HFFc6 (cell line): ENCODE results near the gene CDK6. TPM values are rescaled to one million over a fixed set of nuclear protein-coding genes. Genes with fewer than 3 reads are reported as not detected.

ENCODE experiments used
- DNase-seq: peaks from one replicate; pipeline ENCODE4 v3.0.0-alpha.2; 2018
- H3K27ac Mint-ChIP-seq: 2 replicates; pipeline ENCODE4 v1.8.0; 2020; ENCODE audit warnings: mild to moderate bottlenecking, mixed read lengths
- H3K27me3 Mint-ChIP-seq: 2 replicates; pipeline ENCODE4 v1.8.0; 2021; ENCODE audit warnings: mild to moderate bottlenecking, moderate library complexity, mixed read lengths; ENCODE audit not compliant: insufficient read depth
- H3K36me3 Mint-ChIP-seq: 2 replicates; pipeline ENCODE4 v1.8.0; 2021; ENCODE audit warnings: low read depth, mixed read lengths
- H3K4me1 Mint-ChIP-seq: 2 replicates; pipeline ENCODE4 v1.8.0; 2020; ENCODE audit warnings: low read depth, mixed read lengths
- H3K4me3 Mint-ChIP-seq: 2 replicates; pipeline ENCODE4 v1.8.0; 2020; ENCODE audit warnings: mild to moderate bottlenecking, moderate library complexity, mixed read lengths
- H3K9me3 Mint-ChIP-seq: 2 replicates; pipeline ENCODE4 v1.8.0; 2020; ENCODE audit warnings: mild to moderate bottlenecking, mixed read lengths
- total RNA-seq, 6 experiments: library from RNA; stranded (reverse); fragmentation: NEBNext Ultra II Directional; extraction: Animal tissue kit (Norgen Biotek cat#: 25700); gene quantifications; 2 replicates in 1 of 6; 3 replicates in 5 of 6; pipeline ENCODE4 v1.2.3, GENCODE V29; 2021
- TF ChIP-seq, protein P1 (sequence below): fragments of 200-600 bp; sonication (generic); IDR thresholded peaks from 2 replicates; pipeline ENCODE4 v1.5.0; 2021; ENCODE audit warnings: antibody characterized with exemption, mild to moderate bottlenecking

CDK6 gene
- total RNA-seq, 6 experiments from 2014 or later, result 54.5 to 90.0 (median 58.9) TPM

DNA sequence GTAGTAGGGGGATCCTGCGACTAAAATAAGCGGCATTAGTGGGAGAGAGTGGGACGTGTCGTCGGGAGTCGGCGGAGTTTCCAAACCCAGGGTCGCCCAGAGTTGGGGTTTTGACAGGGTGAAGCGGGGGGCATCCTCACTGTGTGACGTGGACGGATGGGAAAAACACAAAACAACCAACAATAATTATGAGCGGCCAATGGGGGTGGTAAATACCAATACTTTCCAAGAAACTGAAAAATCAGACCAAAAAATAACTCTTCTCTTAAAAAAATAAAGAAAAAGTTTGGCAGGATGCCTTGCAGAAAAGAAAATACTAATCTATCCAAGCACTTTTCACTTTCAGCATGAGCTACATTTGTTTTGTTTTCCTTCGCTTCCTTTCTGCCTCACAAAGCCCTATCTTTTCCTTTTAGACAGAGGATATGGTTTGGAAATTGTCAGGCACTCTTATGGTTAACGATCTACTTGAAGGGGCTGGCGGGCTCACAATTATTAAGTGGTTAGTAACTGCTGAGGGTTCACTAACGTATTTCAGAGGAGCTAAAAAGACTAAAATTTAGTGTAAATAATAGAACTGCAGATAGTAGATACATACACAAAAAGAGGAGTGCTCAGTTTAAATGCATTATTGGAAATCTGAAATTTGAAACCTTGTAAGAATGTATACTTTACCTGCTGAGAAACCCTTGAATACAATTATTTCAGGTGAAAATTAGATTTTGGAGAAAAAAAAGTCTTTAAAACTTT is 802 bp upstream of the CDK6 start:
- H3K36me3 Mint-ChIP-seq, result peaks cover 26% of the 10 kb centered on the region
- peak overlapping the region; percentile 96 for H3K4me3 Mint-ChIP-seq
- peaks cover 28% of the 10 kb centered on the region for H3K4me1 Mint-ChIP-seq
- TF ChIP-seq, protein P1, sequence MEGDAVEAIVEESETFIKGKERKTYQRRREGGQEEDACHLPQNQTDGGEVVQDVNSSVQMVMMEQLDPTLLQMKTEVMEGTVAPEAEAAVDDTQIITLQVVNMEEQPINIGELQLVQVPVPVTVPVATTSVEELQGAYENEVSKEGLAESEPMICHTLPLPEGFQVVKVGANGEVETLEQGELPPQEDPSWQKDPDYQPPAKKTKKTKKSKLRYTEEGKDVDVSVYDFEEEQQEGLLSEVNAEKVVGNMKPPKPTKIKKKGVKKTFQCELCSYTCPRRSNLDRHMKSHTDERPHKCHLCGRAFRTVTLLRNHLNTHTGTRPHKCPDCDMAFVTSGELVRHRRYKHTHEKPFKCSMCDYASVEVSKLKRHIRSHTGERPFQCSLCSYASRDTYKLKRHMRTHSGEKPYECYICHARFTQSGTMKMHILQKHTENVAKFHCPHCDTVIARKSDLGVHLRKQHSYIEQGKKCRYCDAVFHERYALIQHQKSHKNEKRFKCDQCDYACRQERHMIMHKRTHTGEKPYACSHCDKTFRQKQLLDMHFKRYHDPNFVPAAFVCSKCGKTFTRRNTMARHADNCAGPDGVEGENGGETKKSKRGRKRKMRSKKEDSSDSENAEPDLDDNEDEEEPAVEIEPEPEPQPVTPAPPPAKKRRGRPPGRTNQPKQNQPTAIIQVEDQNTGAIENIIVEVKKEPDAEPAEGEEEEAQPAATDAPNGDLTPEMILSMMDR, result no peak
- peak; percentile 21 for DNase-seq
- no peaks in the 10 kb centered on the region; the same call in 1 of the 2 replicates for H3K27me3 Mint-ChIP-seq
- H3K9me3 Mint-ChIP-seq, result no peaks in the 10 kb centered on the region
- peak overlapping the region; percentile 98 for H3K27ac Mint-ChIP-seq

DNA sequence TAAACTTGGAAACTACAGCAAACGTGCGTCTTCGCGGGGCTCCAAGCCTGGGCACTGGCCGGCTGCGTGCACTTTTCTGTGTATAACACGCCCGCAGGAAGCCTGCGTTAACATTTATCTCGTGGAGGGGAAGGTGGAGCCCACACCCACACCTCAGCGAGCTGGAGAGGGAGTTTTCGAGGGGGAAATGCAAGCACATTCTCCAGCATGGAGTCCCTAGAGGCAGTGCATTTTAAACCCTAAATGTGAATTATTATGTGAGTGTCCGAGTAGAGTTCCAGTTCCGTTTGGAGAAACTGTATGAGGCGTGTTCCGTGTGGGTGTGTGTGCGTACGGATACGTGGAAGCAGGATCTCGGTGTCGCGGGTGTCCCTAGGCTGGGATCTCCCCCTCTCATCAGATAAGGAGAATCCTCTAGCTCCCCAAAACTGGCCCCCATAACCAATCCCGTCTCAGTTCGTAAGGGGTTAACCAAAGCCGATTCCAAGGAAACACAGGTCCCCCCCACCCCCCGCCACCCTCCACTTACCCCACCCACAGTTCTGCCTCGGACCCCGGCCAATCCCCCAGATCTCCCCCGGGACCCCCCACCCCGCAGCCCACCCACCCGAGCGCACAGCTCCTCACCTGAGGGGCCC is 403 bp downstream of the CDK6 start:
- Mint-ChIP-seq H3K9me3 (no peaks in the 10 kb centered on the region), H3K27me3 (no peaks in the 10 kb centered on the region; the same call in 1 of the 2 replicates), H3K4me1 (peaks cover 29% of the 10 kb centered on the region), H3K36me3 (peaks cover 31% of the 10 kb centered on the region), H3K27ac (peak overlapping the region; percentile 98), H3K4me3 (peak overlapping the region; percentile 96)
- TF ChIP-seq, protein P1, result no peak
- DNase-seq, result peak; percentile 25

DNA sequence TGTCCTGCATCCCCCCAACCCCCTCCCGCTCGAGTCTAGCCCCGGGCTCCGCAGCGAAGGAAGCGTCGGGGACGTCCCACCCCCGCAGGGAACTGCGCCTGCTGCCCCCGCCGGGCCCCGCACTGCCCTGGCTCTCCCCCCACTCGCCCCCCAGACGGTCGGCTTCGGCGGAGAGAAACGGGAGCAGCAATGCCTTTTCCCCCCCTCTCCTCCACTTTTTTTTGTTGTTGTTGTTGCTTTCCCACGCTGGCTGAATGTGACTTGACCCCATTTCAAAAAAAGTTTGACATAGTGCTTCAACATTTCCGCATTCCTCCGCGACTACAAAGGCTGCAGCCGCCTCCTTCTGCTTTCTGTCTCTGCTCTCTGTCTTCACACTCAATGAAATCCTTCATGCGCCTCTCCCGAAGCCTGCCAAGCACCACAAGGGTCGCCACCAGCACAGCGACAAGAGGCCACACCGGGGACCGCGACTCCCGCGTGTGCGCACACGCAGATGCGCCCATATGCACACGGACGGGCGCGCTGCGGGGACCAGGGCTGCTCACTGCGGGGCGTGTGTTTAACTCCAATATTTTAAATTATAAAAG is 1.0 kb downstream of the CDK6 start:
- TF ChIP-seq, protein P1, result no peak
- H3K27ac Mint-ChIP-seq, result peak overlapping the region; percentile 98
- H3K4me1 Mint-ChIP-seq, result peaks cover 32% of the 10 kb centered on the region
- peak overlapping the region; percentile 96 for H3K4me3 Mint-ChIP-seq
- peak; percentile 70 for DNase-seq
- no peaks in the 10 kb centered on the region; the same call in 1 of the 2 replicates for H3K27me3 Mint-ChIP-seq
- H3K36me3 Mint-ChIP-seq, result peaks cover 38% of the 10 kb centered on the region
- no peaks in the 10 kb centered on the region for H3K9me3 Mint-ChIP-seq

DNA sequence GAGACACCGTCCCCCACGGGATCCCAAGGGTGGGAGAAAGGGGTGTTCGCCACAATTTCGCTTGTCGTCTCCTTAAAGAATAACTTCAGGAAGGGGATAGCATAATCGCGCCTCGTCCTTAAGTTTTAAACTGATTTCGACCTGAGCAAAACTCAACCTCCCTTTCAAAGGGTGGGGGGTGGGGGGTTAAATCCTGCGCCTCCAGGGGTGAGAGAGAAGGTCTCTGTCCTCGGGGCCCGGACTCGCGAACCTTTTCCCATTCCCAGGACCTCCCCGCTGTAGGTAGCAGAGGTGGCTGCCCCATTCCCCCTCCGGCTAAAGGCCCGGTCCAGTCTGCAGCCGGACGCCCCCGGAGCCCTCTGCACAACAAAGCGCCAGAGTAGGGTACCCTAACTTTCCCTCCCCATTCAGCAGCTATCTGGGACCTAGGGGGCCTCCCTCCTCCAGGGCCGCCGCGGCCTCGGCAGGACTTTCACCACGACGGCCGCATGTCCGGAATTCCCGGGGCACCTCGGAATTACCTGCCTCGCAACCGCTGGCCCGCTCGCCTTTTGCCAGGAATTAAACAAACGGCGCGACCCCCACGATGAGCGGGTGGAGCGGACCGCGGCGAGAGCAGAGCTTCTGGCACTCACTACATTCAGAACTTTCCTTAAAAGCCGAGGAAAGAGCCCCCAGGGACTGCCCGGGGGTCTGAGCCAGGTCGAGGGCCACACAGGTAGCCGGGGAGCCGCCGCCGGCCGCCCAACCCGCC is 1.7 kb downstream of the CDK6 start:
- TF ChIP-seq, protein P1, result no peak
- Mint-ChIP-seq H3K27me3 (no peaks in the 10 kb centered on the region; the same call in 1 of the 2 replicates), H3K9me3 (no peaks in the 10 kb centered on the region), H3K27ac (peak overlapping the region; percentile 98), H3K36me3 (peaks cover 43% of the 10 kb centered on the region), H3K4me1 (peaks cover 38% of the 10 kb centered on the region), H3K4me3 (peak overlapping the region; percentile 96)
- DNase-seq, result no peak

DNA sequence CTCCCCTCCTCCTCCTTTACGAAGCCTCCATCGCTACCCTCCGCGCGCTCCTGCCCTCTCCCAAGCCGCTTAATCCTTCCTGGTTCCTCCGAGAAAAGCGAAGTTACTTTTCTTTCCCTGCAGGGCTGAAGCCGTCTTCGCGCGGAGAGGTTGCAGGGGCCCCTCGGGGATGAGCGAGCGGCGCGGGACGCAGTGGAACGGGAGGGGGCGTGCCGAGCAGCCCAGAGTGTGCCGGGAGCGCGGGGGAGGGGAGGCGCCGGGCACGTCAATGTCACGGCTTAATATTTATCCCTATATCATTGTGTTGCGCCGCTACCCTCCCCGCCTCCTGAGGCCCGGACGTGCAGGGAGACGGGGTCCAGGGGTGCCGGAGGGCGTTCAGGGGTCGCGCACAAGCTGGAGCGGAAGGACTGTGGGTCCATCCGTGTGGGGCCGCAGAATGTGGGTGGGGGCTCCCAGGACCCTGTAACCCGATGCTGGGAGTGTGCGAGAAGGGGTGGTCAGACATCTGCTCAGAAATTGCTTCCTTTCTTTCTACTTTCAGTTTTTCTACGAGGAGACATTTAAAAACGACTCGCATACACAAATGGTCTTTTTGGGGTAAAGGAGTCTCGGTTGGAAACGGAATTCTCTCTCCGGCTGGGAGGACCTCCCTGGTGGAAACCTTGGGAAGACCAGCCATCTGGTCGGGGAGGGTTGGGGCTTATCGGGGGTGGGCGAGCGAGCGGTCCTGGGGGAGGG is 2.4 kb downstream of the CDK6 start:
- Mint-ChIP-seq H3K4me3 (peak overlapping the region; percentile 96), H3K4me1 (peaks cover 46% of the 10 kb centered on the region), H3K9me3 (no peaks in the 10 kb centered on the region), H3K36me3 (peaks cover 43% of the 10 kb centered on the region), H3K27me3 (no peaks in the 10 kb centered on the region; the same call in 1 of the 2 replicates), H3K27ac (peak overlapping the region; percentile 98)
- TF ChIP-seq, protein P1, result no peak; the same call in 1 of the 2 replicates
- DNase-seq, result peak; percentile 64
